ENCODE data around the gene ZNF227.
"Not testable (repeated sequence)": the region's sequence is repeated elsewhere in the genome, so short reads cannot be mapped to it uniquely, and the experiment has no call there.

Gene ZNF227

GRCh38 chr19:44212250-44212865, at the start of gene ZNF227:
TSS of gene ZNF227 (plus strand) at chr19:44212532. CDS start at chr19:44217793, 5,261 bp downstream.
- peak; percentile 61 for DNase-seq (ENCODE audit: low read depth, low spot score)

GRCh38 chr19:44163789-44164188, 48.5 kb upstream of the ZNF227 start:
- DNase-seq (ENCODE audit: low read depth, low spot score), result no peak

- no peak for DNase-seq (ENCODE audit: low read depth, low spot score)
These were observed 48.0 kb upstream of the ZNF227 start for GRCh38 chr19:44164327-44164672.

GRCh38 chr19:44164673-44165512, 47.4 kb upstream of the ZNF227 start, which contains the start of gene ZNF226:
TSS of gene ZNF226 (plus strand) at chr19:44165100. CDS start at chr19:44170081, 4,981 bp downstream.
- DNase-seq (ENCODE audit: low read depth, low spot score), result peak; percentile 62

GRCh38 chr19:44170660-44171059, 41.7 kb upstream of the ZNF227 start:
- DNase-seq (ENCODE audit: low read depth, low spot score), result not testable (repeated sequence)

- no peak for DNase-seq (ENCODE audit: low read depth, low spot score)
These were observed 35.7 kb upstream of the ZNF227 start for GRCh38 chr19:44176590-44176989.

GRCh38 chr19:44180968-44181367, 31.4 kb upstream of the ZNF227 start:
- no peak for DNase-seq (ENCODE audit: low read depth, low spot score)

GRCh38 chr19:44182145-44182544, 30.2 kb upstream of the ZNF227 start:
- DNase-seq (ENCODE audit: low read depth, low spot score), result no peak

GRCh38 chr19:44190020-44190419, 22.3 kb upstream of the ZNF227 start:
- no peak for DNase-seq (ENCODE audit: low read depth, low spot score)

GRCh38 chr19:44192127-44192526, 20.2 kb upstream of the ZNF227 start:
- DNase-seq (ENCODE audit: low read depth, low spot score), result no peak

- no peak for DNase-seq (ENCODE audit: low read depth, low spot score)
These were observed 15.6 kb upstream of the ZNF227 start for GRCh38 chr19:44196772-44197171.

- DNase-seq (ENCODE audit: low read depth, low spot score), result no peak
These were observed 9.9 kb upstream of the ZNF227 start for GRCh38 chr19:44202470-44202869.

- no peak for DNase-seq (ENCODE audit: low read depth, low spot score)
These were observed 9.4 kb upstream of the ZNF227 start for GRCh38 chr19:44202974-44203373.

GRCh38 chr19:44203877-44204276, 8.5 kb upstream of the ZNF227 start:
- not testable (repeated sequence) for DNase-seq (ENCODE audit: low read depth, low spot score)

- no peak for DNase-seq (ENCODE audit: low read depth, low spot score)
These were observed 7.6 kb upstream of the ZNF227 start for GRCh38 chr19:44204772-44205171.

GRCh38 chr19:44207126-44207803, 5.1 kb upstream of the ZNF227 start:
- peak; percentile 64 for DNase-seq (ENCODE audit: low read depth, low spot score)

GRCh38 chr19:44212866-44213346, 574 bp downstream of the ZNF227 start:
- DNase-seq (ENCODE audit: low read depth, low spot score), result no peak

- not testable (repeated sequence) for DNase-seq (ENCODE audit: low read depth, low spot score)
These were observed 7.6 kb downstream of the ZNF227 start for GRCh38 chr19:44219926-44220325.

GRCh38 chr19:44220761-44221160, 8.4 kb downstream of the ZNF227 start:
- DNase-seq (ENCODE audit: low read depth, low spot score), result not testable (repeated sequence)

GRCh38 chr19:44221291-44221690, 9.0 kb downstream of the ZNF227 start:
- not testable (repeated sequence) for DNase-seq (ENCODE audit: low read depth, low spot score)

- DNase-seq (ENCODE audit: low read depth, low spot score), result no peak
These were observed 16.0 kb downstream of the ZNF227 start for GRCh38 chr19:44228318-44228717.

GRCh38 chr19:44232867-44233266, 20.5 kb downstream of the ZNF227 start:
- DNase-seq (ENCODE audit: low read depth, low spot score), result no peak

All from activated naive CD8-positive, alpha-beta T cell treated with anti-CD3 and anti-CD28 coated beads, Interleukin-2, amount 50 U/mL, for 16 hours (primary cell).